Ovary (tissue), 9 donors: ENCODE data around the gene NFE2. TPM values are rescaled to one million over a fixed set of nuclear protein-coding genes. Genes with fewer than 3 reads are reported as not detected.
A peak's percentile ranks its signal among the peaks of the same experiment; 100 is the strongest.

ENCODE experiments used
- DNase-seq, 5 donors: peaks; one replicate each; pipeline ENCODE4 v3.0.0-alpha.2; 2019 to 2020
- H3K27ac ChIP-seq, 2 donors: fragments of 200-600 bp; one replicate each; pipeline versions ENCODE4 v1.5.1 to v1.8.0; 2019 to 2022
- H3K27me3 ChIP-seq: fragments of 200-600 bp; one replicate; pipeline ENCODE4 v1.8.0; 2022
- H3K36me3 ChIP-seq: fragments of 200-600 bp; sonication (generic); one replicate; pipeline ENCODE4 v1.5.1; 2019
- H3K4me1 ChIP-seq: one replicate; pipeline ENCODE4 v1.8.1; 2013; ENCODE audit warnings: mild to moderate bottlenecking, moderate library complexity; ENCODE audit not compliant: insufficient read depth
- H3K4me3 ChIP-seq: fragments of 200-600 bp; sonication (generic); one replicate; pipeline ENCODE4 v1.5.1; 2017
- H3K9me3 ChIP-seq, 2 donors: fragments of 200-600 bp in 1 of 2; sonication (generic) in 1 of 2; one replicate each; pipeline versions ENCODE4 v1.5.1 to v1.8.1; 2013 to 2019; ENCODE audit warnings: mild to moderate bottlenecking in 1 of 2, moderate library complexity in 1 of 2
- EP300 ChIP-seq: sonication (generic); formaldehyde crosslinking; IDR thresholded peaks from one replicate; pipeline ENCODE4 v1.6.1; 2017; ENCODE audit warnings: antibody characterized with exemption
- POLR2A ChIP-seq: fragments of 450-650 bp; IDR thresholded peaks from one replicate; pipeline ENCODE4 v1.6.1; 2017; ENCODE audit warnings: antibody characterized with exemption, mild to moderate bottlenecking, moderate library complexity
- WGBS, 3 donors: extraction: QIAGEN DNeasy Blood & Tissue Kit in 1 of 3; methylation state at CpG; one replicate each; pipeline versions ENCODE4 v1.1.5 to v1.1.7; 2013 to 2017; 5-methylcytosine and 5-hydroxymethylcytosine counted together
- intact Hi-C, 4 donors: fragments of 100-400 bp; cut with DNase I; formaldehyde crosslinking; loops; one replicate each; pipeline versions ENCODE4 v1.11.0 to v1.15.1; 2022 to 2023
- microRNA counts: library from miRNA; unstranded; fragments of <30 nt; microRNA quantifications from one replicate; lab custom pipeline; 2016
- microRNA-seq, 3 donors: library from miRNA; unstranded; fragments of <30 nt; microRNA quantifications; one replicate each; pipeline versions ENCODE4 to v1.2.0, GENCODE V29; 2019 to 2020
- polyA plus RNA-seq, 2 donors: library from polyadenylated mRNA; stranded (reverse); fragments of 200-250 nt in 1 of 2; fragments of 350-450 nt in 1 of 2; fragmentation: Illumina TruSeq in 1 of 2; extraction: RNeasy Lipid Tissue Mini Kit (QIAGEN cat#74804) in 1 of 2; gene quantifications; one replicate each; pipeline ENCODE4 v1.2.3, GENCODE V29; 2013 to 2014
- small RNA-seq: library from RNA; depleted of rRNA; stranded (forward); fragments of <200 nt; gene quantifications from one replicate; pipeline ENCODE3, GENCODE V24; 2016
- total RNA-seq, 7 donors: library from RNA; depleted of rRNA in 2 of 7; stranded (reverse); fragments of >200 nt in 2 of 7; fragmentation: NEBNext Ultra II Directional in 3 of 7; extraction: Animal tissue kit (Norgen Biotek cat#: 25700) in 3 of 7; gene quantifications; one replicate each; pipeline versions ENCODE4 v1.1.0 to v1.2.4, GENCODE V29; 2016 to 2023
- TF ChIP-seq, protein P1 (sequence below), 3 donors: fragments of 450-650 bp in 2 of 3; fragments of 200-600 bp in 1 of 3; IDR thresholded peaks; one replicate each; pipeline versions ENCODE4 v1.5.1 to v1.8.0; 2016 to 2022; ENCODE audit warnings: antibody characterized with exemption in 3 of 3, mild to moderate bottlenecking in 1 of 3
- donor health status: DM: no; HTN: no; CAD: no; lungs with moderate emphysema.
- donor health status: DM: no; HTN: no; CAD: no.
- donor health status: Bipolar disorder and iron deficiency.
- donor health status: DM: yes; HTN: yes; CAD: no.
- donor health status: DM: no; HTN: no; CAD: no.
- donor health status: DM: yes; HTN: yes; CAD: no.

NFE2 gene
- total and polyA plus RNA-seq, 9 donors: 0.05 to 0.54 (median 0.33) TPM; not detected in 2

DNA sequence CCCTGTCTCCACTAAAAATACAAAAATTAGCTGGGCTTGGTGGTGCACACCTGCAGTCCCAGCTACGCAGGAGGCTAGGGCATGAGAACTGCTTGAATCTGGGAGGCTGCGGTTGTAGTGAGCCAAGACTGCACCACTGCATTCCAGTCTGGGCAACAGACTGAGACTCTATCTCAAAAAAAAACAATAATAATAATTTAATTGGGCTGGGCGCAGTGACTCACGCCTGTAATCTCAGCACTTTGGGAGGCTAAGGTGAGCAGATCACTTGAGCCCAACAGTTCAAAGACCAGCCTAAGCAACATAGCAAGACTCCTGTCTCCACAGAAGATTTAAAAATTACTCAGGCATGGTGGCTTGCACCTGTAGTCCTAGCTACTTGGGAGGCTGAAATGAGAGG is 47.6 kb downstream of the NFE2 start:
- Histone ChIP-seq H3K4me1 (peaks cover 6% of the 10 kb centered on the region), H3K27ac (no peak overlapping the region), H3K9me3 (no peaks in the 10 kb centered on the region), H3K4me3 (no peak overlapping the region), H3K27me3 (no peaks in the 10 kb centered on the region), H3K36me3 (no peaks in the 10 kb centered on the region)
- WGBS, 3 donors: 84 to 91% (median 85%) methylated on average over 4 of the region's 4 CpGs
- no peak for DNase-seq
- TF ChIP-seq, protein P1, sequence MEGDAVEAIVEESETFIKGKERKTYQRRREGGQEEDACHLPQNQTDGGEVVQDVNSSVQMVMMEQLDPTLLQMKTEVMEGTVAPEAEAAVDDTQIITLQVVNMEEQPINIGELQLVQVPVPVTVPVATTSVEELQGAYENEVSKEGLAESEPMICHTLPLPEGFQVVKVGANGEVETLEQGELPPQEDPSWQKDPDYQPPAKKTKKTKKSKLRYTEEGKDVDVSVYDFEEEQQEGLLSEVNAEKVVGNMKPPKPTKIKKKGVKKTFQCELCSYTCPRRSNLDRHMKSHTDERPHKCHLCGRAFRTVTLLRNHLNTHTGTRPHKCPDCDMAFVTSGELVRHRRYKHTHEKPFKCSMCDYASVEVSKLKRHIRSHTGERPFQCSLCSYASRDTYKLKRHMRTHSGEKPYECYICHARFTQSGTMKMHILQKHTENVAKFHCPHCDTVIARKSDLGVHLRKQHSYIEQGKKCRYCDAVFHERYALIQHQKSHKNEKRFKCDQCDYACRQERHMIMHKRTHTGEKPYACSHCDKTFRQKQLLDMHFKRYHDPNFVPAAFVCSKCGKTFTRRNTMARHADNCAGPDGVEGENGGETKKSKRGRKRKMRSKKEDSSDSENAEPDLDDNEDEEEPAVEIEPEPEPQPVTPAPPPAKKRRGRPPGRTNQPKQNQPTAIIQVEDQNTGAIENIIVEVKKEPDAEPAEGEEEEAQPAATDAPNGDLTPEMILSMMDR (IDR thresholded peaks at IDR 0.05): no peak
- TF ChIP-seq POLR2A (no peak), EP300 (no peak)
- intact Hi-C loops: loop anchor here in 1 of 4 donors (10.0 kb wide), 1 partner anchor 72 kb away; the partner anchor contains the start of gene COPZ1

GRCh38 chr12:54251667-54252284 is 49.0 kb downstream of the NFE2 start:
- intact Hi-C loops: loop anchor here in 1 of 4 donors (10.0 kb wide), 1 partner anchor 73 kb away; the partner anchor contains the start of gene COPZ1
- Histone ChIP-seq H3K27ac (no peak overlapping the region), H3K9me3 (no peaks in the 10 kb centered on the region), H3K4me1 (peaks cover 6% of the 10 kb centered on the region), H3K4me3 (no peak overlapping the region), H3K36me3 (no peaks in the 10 kb centered on the region), H3K27me3 (no peaks in the 10 kb centered on the region)
- 92 to 100% (median 97%) methylated on average over 1 of the region's 1 CpG for WGBS, 3 donors
- no peak for DNase-seq
- TF ChIP-seq, protein P1 (IDR thresholded peaks at IDR 0.05): peak; percentile 13 to 35 (median 30)
- no peak for TF ChIP-seq EP300
- no peak for TF ChIP-seq POLR2A

GRCh38 chr12:54249489-54249888 is 51.3 kb downstream of the NFE2 start:
- no peaks in the 10 kb centered on the region for H3K9me3 ChIP-seq
- 38 to 61% (median 50%) methylated on average over 5 of the region's 5 CpGs for WGBS, 3 donors
- intact Hi-C loops: no loop called here

DNA sequence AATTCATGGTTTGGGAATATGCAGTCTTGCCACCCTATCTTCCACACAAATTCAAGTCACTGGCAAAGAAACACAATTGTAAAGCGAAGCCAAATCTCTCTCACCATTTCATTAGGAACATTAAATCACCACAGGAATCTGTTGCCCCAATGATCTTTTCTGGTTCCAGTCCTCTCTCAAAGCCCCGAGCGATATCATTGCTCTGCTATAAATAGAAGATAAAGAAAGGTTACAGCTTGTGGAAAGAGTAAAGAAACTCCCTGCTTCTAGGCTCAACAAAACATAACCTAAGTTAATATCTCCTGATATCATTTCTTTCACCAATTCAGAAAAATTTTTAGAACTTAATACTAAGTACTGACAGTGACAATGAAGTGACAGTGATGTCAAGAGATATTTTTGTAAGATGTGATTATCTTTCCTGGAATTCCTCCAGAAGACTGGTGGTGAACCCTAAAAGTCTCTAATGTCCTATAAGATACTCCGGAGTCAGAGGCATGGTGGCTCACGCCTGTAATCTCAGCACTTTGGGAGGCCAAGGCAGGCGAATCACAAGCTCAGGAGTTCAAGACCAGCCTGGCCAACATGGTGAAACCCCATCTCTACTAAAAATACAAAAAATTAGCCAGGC is 54.7 kb downstream of the NFE2 start:
- Histone ChIP-seq H3K4me3 (no peak overlapping the region), H3K27me3 (no peaks in the 10 kb centered on the region), H3K27ac (no peak overlapping the region), H3K9me3 (no peaks in the 10 kb centered on the region), H3K36me3 (no peaks in the 10 kb centered on the region), H3K4me1 (peaks cover 7% of the 10 kb centered on the region)
- no peak for TF ChIP-seq EP300
- TF ChIP-seq POLR2A: no peak
- TF ChIP-seq, protein P1 (IDR thresholded peaks at IDR 0.05): no peak
- 57 to 62% (median 62%) methylated on average over 6 of the region's 6 CpGs for WGBS, 3 donors
- no peak for DNase-seq
- intact Hi-C loops: no loop called here

More at GRCh38 chr12:54249489-54249888, 51.3 kb downstream of the NFE2 start:
- H3K27ac ChIP-seq: peak overlapping the region in 1 of 2 donors; percentile 48
- no peak overlapping the region for H3K4me3 ChIP-seq
- no peak for DNase-seq
- TF ChIP-seq POLR2A (no peak), EP300 (no peak)
- TF ChIP-seq, protein P1 (IDR thresholded peaks at IDR 0.05): no peak
- H3K4me1 ChIP-seq: peaks cover 7% of the 10 kb centered on the region
- H3K27me3 ChIP-seq: no peaks in the 10 kb centered on the region
- H3K36me3 ChIP-seq: no peaks in the 10 kb centered on the region

MicroRNAs encoded within 50 kb of the gene (microRNA counts, 767-probe panel; counts per million panel counts)
- 5,321 counts per million, percentile 95 among the panel's probes with 10 or more counts for microRNA hsa-miR-148b-3p (lab: Ali Mortazavi, UCI)

Small RNA genes lying within 50 kb of the gene (microRNA-seq; reads per million reads assigned to microRNA genes)
- gene MIR148B: 40.4 to 109 (median 61.8) reads per million in 3 donors

Small RNA genes lying within 50 kb of the gene (small RNA-seq; reads per million reads assigned to genes)
- gene MIR148B (11.8 reads per million, percentile 85 among the genes with 10 or more reads in this experiment), gene RN7SL390P (not detected), gene RN7SL744P (not detected), gene RNU6-950P (not detected)

Other genes with a start within 250 kb of the NFE2 start
- gene HOXC4, start 247.2 kb downstream of the NFE2 start, total RNA-seq: 10 to 100 TPM in 5 of 7 donors, 1 to 10 TPM in 2; 3.3 to 21.8 (median 13.1) TPM
- gene HOXC4, start 247.2 kb downstream of the NFE2 start, polyA plus RNA-seq: 10 to 100 TPM in 1 of 2 donors, 1 to 10 TPM in 1; 7.9 to 10.9 TPM
- gene SMUG1, start 112.0 kb downstream of the NFE2 start, total RNA-seq: 10 to 100 TPM; 22.8 to 32.2 (median 26.6) TPM
- gene SMUG1, start 112.0 kb downstream of the NFE2 start, polyA plus RNA-seq: 10 to 100 TPM; 17.8 to 30.2 TPM
- 100 to 1,000 TPM in 4 of 7 donors, 10 to 100 TPM in 3; 30.3 to 119 (median 103) TPM for gene CBX5, start 20.9 kb downstream of the NFE2 start, total RNA-seq
- gene CBX5, start 20.9 kb downstream of the NFE2 start, polyA plus RNA-seq: 10 to 100 TPM; 14.3 to 47.6 TPM
- 1,000 to 10,000 TPM in 5 of 7 donors, 100 to 1,000 TPM in 2; 586 to 2,586 (median 2,385) TPM for gene HNRNPA1, start 20.3 kb downstream of the NFE2 start, total RNA-seq
- 1,000 to 10,000 TPM; 2,375 to 2,506 TPM for gene HNRNPA1, start 20.3 kb downstream of the NFE2 start, polyA plus RNA-seq
- 100 to 1,000 TPM in 4 of 7 donors, 10 to 100 TPM in 3; 41.7 to 117 (median 108) TPM for gene COPZ1, start 24.1 kb upstream of the NFE2 start, total RNA-seq
- gene COPZ1, start 24.1 kb upstream of the NFE2 start, polyA plus RNA-seq: 100 to 1,000 TPM in 1 of 2 donors, 10 to 100 TPM in 1; 79.4 to 219 TPM
- gene GPR84, start 63.5 kb upstream of the NFE2 start, total RNA-seq: 1 to 10 TPM in 2 of 7 donors, under 1 TPM in 5; 0.12 to 3.1 (median 0.43) TPM
- under 1 TPM; 0.22 to 0.42 TPM for gene GPR84, start 63.5 kb upstream of the NFE2 start, polyA plus RNA-seq
- 10 to 100 TPM in 1 of 7 donors, 1 to 10 TPM in 6; 4.3 to 30.5 (median 6.5) TPM for gene ZNF385A, start 83.7 kb upstream of the NFE2 start, total RNA-seq
- 1 to 10 TPM; 3.6 to 4.5 TPM for gene ZNF385A, start 83.7 kb upstream of the NFE2 start, polyA plus RNA-seq
- 10 to 100 TPM; 32.6 to 82.5 (median 41.5) TPM for gene ITGA5, start 118.3 kb upstream of the NFE2 start, total RNA-seq
- gene ITGA5, start 118.3 kb upstream of the NFE2 start, polyA plus RNA-seq: 10 to 100 TPM; 37.4 to 100.0 TPM
- gene GTSF1, start 172.6 kb upstream of the NFE2 start, total RNA-seq: under 1 TPM in 2 of 7 donors, not detected in 5; 0.54 to 0.55 TPM
- gene GTSF1, start 172.6 kb upstream of the NFE2 start, polyA plus RNA-seq: 1 to 10 TPM in 1 of 2 donors, under 1 TPM in 1; 0.85 to 1.0 TPM
- 10 to 100 TPM in 2 of 7 donors, 1 to 10 TPM in 5; 3.7 to 16.4 (median 5.2) TPM for gene NCKAP1L, start 196.7 kb upstream of the NFE2 start, total RNA-seq
- 10 to 100 TPM in 1 of 2 donors, 1 to 10 TPM in 1; 1.8 to 24.5 TPM for gene NCKAP1L, start 196.7 kb upstream of the NFE2 start, polyA plus RNA-seq
- gene PDE1B, start 248.6 kb upstream of the NFE2 start, total RNA-seq: 10 to 100 TPM; 12.5 to 33.3 (median 22.7) TPM
- gene PDE1B, start 248.6 kb upstream of the NFE2 start, polyA plus RNA-seq: 10 to 100 TPM; 19.2 to 35.4 TPM